GM21360 (cell line): ENCODE results near the gene SPINK6.

Experiments
- ATAC-seq: cut with Tn5 transposase; IDR thresholded peaks from one replicate; pipeline ENCODE4 v1.9.1; 2021; ENCODE audit warnings: mild to moderate bottlenecking, moderate library complexity; ENCODE audit not compliant: unreplicated experiment

Gene SPINK6

DNA sequence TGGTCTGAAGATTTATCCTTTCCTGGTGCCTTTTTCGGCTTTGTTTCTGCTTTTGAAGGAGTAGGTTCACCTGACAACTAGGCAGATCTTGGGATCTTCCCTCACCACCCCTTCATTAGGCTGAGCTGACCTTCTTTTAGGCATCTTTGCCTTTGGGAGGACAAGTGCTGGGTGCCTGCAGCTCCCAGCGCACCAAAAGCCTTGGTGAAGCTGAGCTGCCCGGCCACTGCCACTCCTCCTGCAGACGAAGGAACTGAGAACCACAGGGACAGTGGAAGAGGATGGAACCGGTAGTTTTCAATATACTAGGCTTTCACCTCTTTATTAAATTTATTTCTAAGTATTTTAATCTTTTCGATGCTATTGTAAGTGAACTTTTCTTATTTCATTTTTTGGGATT lies 18.7 kb downstream of the SPINK6 start:
- ATAC-seq = no peak

DNA sequence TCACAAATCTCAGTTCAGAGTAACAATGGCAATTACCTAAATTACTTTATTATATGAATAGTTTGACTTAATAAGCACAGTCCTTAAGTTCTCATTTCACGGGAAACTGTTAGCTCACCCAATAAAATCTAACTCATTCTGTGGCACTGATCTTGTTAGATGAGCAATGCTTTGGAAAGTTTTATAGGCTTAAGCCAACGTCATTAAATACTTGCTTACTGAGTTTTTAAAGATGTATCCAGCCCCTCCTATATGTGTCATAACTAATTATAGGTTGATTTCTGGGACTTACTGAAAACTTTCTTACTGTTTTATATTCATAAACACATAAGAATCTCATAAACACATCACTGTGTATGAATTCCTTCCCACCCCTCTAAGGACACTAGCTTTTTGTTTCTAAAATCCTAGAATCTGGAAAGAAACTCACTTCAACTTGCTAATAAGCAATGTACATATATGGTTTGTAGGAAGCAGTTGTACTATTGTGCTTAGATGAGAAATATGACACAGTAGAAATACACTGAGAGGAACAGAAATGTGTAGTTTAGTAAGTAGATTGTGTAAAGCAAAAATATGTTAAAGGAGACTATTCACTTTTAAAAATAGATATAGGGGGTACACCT lies 21.4 kb downstream of the SPINK6 start:
- no peak for ATAC-seq

DNA sequence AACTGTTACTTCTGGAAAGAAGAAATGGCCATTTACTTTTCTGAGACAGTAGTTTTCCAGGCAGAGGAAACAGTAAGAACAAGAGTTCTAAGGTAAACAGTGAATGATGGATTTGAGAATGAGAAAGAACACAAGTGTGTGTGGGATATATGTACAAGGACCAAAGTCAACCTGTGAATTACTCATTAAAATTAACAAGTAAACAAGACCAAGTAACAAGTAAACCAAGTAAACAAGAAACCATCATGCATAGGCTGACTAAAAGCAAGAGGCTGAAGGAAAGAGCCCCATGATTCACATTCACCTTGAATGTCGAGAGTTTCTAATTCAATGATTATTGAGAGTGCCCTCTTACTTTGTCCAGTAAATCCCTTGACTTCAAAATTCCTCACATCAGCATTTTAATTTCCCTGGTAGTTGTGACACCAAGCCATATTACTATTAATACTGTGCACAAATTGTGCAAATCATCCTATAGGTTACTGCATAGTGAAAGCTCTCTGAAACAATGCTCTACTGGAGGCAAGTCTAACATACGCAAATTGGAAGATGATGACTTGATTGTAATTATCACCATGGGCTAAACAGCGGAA lies 25.6 kb downstream of the SPINK6 start:
- no peak for ATAC-seq

DNA sequence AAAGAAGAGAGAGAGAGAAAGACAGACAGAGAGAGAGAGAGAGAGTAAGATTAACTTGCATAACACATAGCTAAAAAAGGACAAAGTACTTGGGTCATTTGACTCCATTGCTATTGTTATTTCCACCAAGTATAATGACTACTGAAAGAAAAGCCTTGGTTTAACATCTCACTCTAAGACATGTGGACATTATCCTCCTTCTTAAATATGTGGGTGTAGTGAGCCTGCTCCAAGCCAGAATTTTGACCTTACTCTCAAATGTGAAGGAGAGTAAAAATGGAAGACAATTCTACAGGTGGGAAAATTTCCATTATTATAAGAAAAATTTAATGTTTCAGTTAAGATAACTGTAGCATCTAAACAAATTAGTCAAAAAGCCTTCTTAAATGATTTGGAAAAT lies 27.0 kb downstream of the SPINK6 start:
- ATAC-seq = no peak

DNA sequence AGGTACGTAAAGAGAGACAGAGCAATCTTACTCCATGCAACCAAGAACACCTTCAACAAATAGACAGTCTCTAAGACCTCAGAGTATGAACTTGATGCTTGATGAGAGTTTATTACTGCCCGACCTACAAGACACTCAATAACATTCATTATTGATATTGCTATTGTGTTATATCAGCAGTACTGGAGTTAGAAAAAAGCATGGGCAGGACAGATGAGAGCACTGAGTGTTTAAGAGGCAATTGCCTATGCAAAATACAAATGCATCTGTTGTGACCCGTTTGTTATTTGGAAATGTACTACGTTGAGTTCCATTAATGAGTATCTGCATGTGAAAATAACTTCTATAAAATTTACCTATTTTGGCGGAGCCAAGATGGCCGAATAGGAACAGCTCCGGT lies 27.4 kb downstream of the SPINK6 start:
- no peak for ATAC-seq

DNA sequence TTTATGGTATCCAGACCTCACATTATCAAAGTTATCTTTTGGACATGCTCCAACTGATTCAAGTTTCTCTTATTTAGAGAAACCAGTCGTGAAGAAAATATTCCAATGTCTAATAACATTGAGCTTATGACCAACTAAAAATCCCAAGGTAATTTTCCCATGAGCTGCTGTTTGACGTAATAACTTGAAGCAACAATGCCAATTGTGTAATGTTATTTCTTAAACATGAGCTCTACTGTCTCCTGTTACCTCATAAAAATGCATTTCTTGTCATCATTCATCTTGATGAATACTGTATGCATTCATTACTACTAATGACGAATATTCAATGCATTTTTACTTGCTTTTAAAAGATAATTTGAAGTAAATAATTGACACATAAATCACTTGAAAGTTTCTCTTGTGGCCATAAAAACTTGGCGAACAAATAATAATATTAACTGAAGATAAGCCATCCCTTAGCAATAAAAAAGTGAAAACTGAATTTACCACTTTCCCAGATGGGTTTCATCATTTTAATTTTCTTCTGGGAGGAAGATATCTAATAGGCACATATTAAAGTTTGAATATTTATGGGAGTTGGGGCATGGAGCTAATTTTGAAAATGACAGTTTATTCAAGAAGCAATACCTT lies 35.1 kb downstream of the SPINK6 start:
- ATAC-seq = no peak

DNA sequence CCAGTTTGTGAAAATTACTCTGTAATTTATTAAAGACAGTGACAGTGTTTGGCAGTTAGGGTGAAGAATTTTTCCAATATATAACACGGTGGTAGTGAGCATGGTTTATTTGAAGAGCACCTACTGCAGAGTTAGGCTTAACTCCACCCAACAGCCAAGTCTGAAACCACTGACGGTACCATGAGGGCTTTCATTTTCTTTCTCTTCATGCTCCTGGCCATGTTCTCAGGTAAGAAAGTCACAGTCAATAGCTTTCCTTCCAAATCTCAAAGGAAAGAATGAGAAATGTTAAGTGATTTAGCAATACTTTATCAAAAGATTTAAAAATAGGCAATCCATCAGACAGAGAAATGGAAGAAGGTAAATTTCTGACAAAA lies 35.6 kb downstream of the SPINK6 start, which contains the start of gene MARCOL:
TSS of gene MARCOL (plus strand) at position 108 of the 377 bp plus-strand sequence. CDS start at position 181, 73 bp downstream.
- ATAC-seq = no peak

DNA sequence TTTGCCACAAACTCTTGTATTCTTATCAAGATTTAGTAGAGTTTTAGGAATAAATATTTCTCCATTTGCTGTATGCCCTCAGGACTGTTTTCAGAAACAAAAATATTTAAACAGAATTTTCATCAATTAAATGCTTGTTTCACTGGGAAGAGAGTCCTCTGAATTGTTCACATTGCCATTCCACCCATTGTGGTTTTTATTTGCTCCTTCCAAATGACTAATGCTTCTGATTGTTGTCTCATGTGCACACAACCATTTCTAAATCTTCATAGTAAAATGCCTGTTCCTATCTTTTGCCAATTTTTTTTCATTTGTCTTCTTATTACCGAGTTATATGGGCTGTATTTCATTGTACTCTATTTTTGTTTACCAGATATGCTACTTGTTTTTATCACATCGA lies 46.1 kb downstream of the SPINK6 start:
- ATAC-seq = no peak

DNA sequence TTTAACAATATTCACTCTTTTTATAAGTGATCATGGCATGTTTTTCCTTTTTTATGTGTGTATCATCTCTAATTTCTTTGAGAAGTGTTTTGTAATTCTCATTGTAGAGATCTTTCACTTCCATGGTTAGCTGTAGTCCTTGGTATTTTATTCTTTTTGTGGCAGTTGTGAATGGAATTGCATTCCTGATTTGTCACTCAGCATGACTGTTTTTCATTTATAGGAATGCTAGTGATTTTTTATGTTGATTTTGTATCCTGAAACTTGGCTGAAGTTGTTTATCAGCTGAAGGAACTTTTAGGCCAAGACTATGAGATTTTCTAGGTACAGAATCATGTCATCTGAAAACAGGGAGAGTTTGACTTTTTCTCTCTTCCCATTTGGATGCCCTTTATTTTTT lies 52.6 kb downstream of the SPINK6 start:
- ATAC-seq = no peak

DNA sequence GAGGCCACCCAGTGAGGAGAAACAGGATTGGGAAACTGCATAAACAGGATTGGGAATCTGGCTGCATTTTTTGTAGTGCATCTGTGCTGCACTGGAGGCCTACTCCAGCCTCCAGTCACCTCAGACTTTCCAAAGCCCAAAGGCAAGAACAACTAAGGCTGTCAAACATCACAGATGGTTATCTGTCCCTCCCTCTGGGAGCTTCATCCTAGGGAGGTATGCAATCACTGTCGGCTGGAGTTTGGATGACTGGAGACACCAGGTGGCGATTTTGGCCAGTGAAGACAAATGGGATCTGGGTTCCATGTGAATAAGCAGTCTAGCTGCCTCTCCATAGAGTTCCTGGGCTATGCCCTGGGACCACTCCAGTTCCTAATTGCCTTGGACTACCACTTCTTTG lies 56.4 kb downstream of the SPINK6 start:
- ATAC-seq = no peak

DNA sequence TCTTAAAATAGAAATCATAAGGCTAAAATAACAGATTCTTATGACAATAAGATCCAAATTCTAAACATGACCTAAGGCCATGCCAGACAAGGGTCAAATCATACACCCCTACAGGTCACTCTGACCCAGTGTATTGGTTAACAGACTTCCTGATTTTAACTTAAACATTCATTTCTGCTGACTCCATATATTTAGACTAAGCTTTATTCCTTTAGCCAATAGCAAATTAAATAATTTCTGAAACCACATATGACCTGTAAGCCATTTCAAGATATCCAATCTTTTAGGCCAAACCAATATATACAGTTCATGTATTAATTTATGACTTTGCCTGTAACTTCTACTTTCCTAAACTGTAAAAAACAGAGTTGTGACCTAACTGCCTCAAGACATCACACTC lies 58.4 kb downstream of the SPINK6 start:
- ATAC-seq = no peak
